Activated CD8-positive, alpha-beta memory T cell treated with anti-CD3 and anti-CD28 coated beads for 36 hours (primary cell): ENCODE measurements around the gene SPTSSB. TPM values are rescaled to one million over a fixed set of nuclear protein-coding genes. Genes with fewer than 3 reads are reported as not detected.

Source experiments
- CTCF ChIA-PET: fragments of 350-600 bp; sonication (Branson Sonifier 250); formaldehyde crosslinking; loops from one replicate; lab custom pipeline; 2021; ENCODE audit warnings: antibody characterized with exemption; lab: Charles Lee
- POLR2A ChIA-PET: fragments of 350-600 bp; sonication (Branson Sonifier 250); formaldehyde crosslinking; loops from one replicate; lab custom pipeline; 2021; ENCODE audit warnings: antibody characterized with exemption; lab: Charles Lee
- total RNA-seq, 2 experiments: library from RNA; stranded (reverse); gene quantifications; one replicate each; pipeline ENCODE4 v1.2.3, GENCODE V29; 2021

SPTSSB gene
- total RNA-seq, 2 experiments from 2014 or later, result not detected

GRCh38 chr3:161395115-161396012, 24.0 kb upstream of the SPTSSB start:
- ChIA-PET CTCF (no interaction called here), POLR2A (no interaction called here)

- POLR2A ChIA-PET, result no interaction called here
These were observed 22.5 kb upstream of the SPTSSB start for GRCh38 chr3:161393803-161394202.

GRCh38 chr3:161393310-161393709, 22.0 kb upstream of the SPTSSB start:
- POLR2A ChIA-PET, result no interaction called here
- CTCF ChIA-PET, result no interaction called here

More at GRCh38 chr3:161393803-161394202, 22.5 kb upstream of the SPTSSB start:
- CTCF ChIA-PET, result no interaction called here

GRCh38 chr3:161392853-161393252, 21.5 kb upstream of the SPTSSB start:
- POLR2A ChIA-PET, result no interaction called here
- CTCF ChIA-PET, result no interaction called here

- CTCF ChIA-PET, result no interaction called here
- POLR2A ChIA-PET, result no interaction called here
These were observed 18.9 kb upstream of the SPTSSB start for GRCh38 chr3:161390200-161390599.

- CTCF ChIA-PET, result no interaction called here
- POLR2A ChIA-PET, result no interaction called here
These were observed 18.2 kb upstream of the SPTSSB start for GRCh38 chr3:161389445-161390035.

- ChIA-PET CTCF (no interaction called here), POLR2A (no interaction called here)
These were observed 17.5 kb upstream of the SPTSSB start for GRCh38 chr3:161388855-161389254.

GRCh38 chr3:161386991-161387770, 15.9 kb upstream of the SPTSSB start:
- POLR2A ChIA-PET, result no interaction called here
- CTCF ChIA-PET, result no interaction called here

- ChIA-PET POLR2A (no interaction called here), CTCF (interaction anchor here (0.6 to 1.6 kb wide), 2 partner anchors 21 to 89 kb away, joined by 4 to 5 read pairs; no protein-coding TSS in a partner anchor)
These were observed 1.3 kb upstream of the SPTSSB start for GRCh38 chr3:161372321-161373260.

- POLR2A ChIA-PET, result no interaction called here
- CTCF ChIA-PET, result no interaction called here
These were observed 1.8 kb downstream of the SPTSSB start for GRCh38 chr3:161369531-161369930.

GRCh38 chr3:161366094-161366493, 5.2 kb downstream of the SPTSSB start:
- ChIA-PET POLR2A (no interaction called here), CTCF (no interaction called here)

- CTCF ChIA-PET, result no interaction called here
- POLR2A ChIA-PET, result no interaction called here
These were observed 12.8 kb downstream of the SPTSSB start for GRCh38 chr3:161358488-161358887.

GRCh38 chr3:161356287-161356686, 15.0 kb downstream of the SPTSSB start:
- CTCF ChIA-PET, result no interaction called here
- POLR2A ChIA-PET, result no interaction called here

- POLR2A ChIA-PET, result no interaction called here
- CTCF ChIA-PET, result interaction anchor here (0.6 kb wide), 1 partner anchor 115 kb away, joined by 3 read pairs; no protein-coding TSS in a partner anchor
These were observed 15.8 kb downstream of the SPTSSB start for GRCh38 chr3:161355508-161355907.

- CTCF ChIA-PET, result no interaction called here
- POLR2A ChIA-PET, result no interaction called here
These were observed 16.8 kb downstream of the SPTSSB start for GRCh38 chr3:161354554-161354953.

- POLR2A ChIA-PET, result no interaction called here
- CTCF ChIA-PET, result interaction anchor here (1.7 kb wide), 1 partner anchor 20 kb away, joined by 4 read pairs; the partner anchor contains the start of gene SPTSSB
These were observed 20.0 kb downstream of the SPTSSB start for GRCh38 chr3:161351330-161351729.

- POLR2A ChIA-PET, result no interaction called here
- CTCF ChIA-PET, result no interaction called here
These were observed 20.4 kb downstream of the SPTSSB start for GRCh38 chr3:161350916-161351315.

- ChIA-PET POLR2A (interaction anchor here (1.5 kb wide), 1 partner anchor 39 kb away, joined by 4 read pairs; no protein-coding TSS in a partner anchor), CTCF (no interaction called here)
These were observed 21.6 kb downstream of the SPTSSB start for GRCh38 chr3:161349529-161350312.
